ENCODE data around the gene CSPG5.

- TF ChIP-seq CEBPB (IDR thresholded peaks at IDR 0.05) (no peak), RAD21 (conservative IDR thresholded peaks at IDR 0.05 in 1 of 2, IDR thresholded peaks at IDR 0.05 in 1 of 2) (no peak), REST (IDR thresholded peaks at IDR 0.05) (no peak), CTCF (IDR thresholded peaks at IDR 0.05) (no peak), GATA3 (IDR thresholded peaks at IDR 0.05; ENCODE audit: borderline replicate concordance) (no peak)
Observed at GRCh38 chr3:47567149-47567548, 11.5 kb downstream of the CSPG5 start.

All from A549 (cell line).